DMS79 (cell line): ENCODE data around the gene PEX16.
A peak's percentile ranks its signal among the peaks of the same experiment; 100 is the strongest.

ENCODE experiments used
- DNase-seq: peaks from one replicate; lab custom pipeline; 2025; lab: John Stamatoyannopoulos, UW

Gene PEX16

DNA sequence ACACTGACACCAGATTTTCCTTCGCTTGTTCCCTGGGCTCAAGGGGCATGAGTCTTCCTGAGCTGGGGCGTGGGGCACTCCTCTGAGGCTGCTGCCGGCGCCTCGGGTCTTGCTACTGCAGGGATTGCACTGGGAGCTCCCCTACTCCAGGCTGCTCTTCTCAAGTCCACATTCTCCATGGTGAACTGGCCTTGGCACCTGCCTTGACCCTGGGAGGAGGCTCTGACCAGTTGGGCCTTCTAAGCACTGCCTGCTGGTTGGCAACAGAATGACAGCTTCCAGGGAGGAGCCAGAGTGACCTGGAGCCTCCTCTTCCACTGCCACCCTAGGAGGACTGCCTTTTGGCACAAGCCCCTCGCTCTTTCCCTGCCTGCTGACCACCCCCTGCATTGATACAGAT is 20.1 kb downstream of the PEX16 start:
- DNase-seq: no peak

DNA sequence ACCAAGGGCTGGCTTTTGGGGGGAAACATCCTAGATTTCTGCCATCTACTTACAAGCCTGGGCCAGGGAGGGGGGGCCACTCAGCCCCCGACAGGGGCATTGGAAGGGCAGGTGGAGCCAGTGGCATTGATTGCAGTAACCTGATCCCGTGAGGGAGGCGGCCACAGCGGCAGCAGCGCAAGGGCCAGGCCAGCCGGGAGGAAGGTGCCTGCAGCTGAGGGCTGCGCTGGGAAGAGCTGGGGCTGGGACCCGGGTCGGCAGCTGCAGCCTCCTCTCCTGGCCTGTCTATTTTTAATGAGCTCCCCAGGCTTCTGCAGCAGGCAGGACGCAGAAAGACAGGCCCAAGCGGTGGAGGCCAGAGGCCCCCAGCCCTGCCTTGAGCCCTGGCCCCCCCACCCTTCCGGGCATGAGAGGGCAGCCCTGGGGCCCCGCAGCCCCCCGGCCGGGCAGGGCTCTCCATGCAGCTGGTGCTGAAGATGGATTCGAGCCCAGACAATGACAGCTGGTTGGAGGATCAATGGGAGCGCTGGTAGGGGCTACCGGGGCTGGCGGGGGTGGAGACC is 21.2 kb downstream of the PEX16 start:
- peak; percentile 55 for DNase-seq

DNA sequence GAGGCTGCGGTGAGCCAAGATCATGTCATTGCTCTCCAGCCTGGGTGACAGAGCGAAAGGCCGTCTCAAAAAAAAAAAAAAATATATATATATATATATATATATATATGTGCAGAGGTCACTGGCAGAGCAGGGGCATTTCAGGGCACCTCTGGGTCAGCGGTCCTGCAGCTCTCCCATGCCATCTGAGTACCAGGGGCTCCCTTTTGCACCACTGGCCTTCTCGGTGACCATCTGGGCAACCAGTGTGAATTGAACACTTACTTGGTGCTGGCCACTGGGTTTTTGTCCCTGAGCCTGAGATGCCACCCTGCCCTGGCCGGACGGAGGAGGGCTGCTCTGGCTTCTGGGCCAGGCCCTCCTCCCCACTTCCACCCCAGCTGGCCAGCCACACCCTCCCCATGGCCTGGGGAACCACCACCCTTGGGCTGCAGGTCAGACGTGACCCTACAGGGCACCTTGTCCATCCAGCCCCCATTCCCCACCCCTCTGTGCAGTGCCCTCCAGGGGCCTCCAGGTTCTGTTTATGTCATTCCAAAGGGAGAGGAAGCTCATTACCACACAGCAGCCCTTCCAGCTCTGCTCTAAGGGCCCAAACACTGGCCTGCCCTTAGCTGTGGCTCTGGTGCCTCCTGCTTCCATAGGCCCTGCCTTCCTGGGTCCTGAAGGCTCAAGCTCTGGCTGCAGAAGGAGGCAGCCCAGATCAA is 22.0 kb downstream of the PEX16 start:
- DNase-seq: no peak

DNA sequence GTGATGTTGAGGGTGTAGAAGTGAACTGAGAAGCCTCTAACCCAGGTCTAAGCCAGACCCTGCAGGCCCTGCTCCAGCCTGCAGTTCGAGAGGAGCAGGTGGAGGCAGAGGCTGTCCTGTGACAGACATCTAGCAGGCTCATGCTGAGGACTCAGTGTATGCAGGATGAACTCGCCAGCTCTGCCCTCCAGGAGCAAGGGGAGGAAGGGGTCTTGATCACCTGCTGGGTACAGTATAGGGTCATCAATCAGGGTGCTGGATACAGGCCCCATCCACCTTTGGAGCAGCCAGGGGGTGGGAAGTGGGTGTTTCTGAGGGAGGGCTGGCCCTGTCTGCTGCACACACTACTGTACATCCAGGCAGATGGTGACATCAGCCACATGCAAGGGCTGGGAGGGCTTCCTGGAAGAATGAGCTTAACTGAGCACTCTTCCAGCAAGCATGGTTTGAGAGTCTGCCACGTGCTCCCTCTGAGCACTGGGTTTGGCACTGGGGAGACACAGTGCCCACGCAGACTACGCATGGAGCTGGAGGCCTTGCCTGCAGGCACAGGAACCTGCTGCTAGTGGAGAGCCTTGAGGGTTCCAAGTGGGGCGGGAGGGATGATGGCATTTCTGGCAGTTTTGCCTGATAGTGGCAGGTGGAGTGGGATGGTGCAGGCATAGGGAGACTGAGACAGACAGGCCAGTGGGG is 23.0 kb downstream of the PEX16 start:
- no peak for DNase-seq

DNA sequence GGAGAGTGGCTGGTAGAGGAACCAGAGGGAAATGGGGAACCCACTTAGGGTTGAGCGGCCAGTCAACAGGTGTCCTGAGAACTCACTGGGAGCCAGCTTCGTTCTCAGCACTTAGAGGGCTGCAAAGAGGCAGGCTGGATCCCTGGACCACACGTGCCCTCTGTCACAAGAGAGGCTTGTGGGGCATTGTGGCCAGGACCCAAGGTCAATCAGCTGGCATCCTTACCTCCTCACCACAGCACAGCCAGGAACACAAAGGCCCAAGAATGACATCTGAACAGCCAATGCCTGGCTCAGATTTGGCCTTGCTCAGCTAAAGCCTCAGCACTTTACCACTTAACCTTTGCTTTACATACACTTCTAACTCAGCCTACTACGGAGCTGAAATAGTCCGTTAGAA is 24.8 kb downstream of the PEX16 start:
- DNase-seq: no peak

DNA sequence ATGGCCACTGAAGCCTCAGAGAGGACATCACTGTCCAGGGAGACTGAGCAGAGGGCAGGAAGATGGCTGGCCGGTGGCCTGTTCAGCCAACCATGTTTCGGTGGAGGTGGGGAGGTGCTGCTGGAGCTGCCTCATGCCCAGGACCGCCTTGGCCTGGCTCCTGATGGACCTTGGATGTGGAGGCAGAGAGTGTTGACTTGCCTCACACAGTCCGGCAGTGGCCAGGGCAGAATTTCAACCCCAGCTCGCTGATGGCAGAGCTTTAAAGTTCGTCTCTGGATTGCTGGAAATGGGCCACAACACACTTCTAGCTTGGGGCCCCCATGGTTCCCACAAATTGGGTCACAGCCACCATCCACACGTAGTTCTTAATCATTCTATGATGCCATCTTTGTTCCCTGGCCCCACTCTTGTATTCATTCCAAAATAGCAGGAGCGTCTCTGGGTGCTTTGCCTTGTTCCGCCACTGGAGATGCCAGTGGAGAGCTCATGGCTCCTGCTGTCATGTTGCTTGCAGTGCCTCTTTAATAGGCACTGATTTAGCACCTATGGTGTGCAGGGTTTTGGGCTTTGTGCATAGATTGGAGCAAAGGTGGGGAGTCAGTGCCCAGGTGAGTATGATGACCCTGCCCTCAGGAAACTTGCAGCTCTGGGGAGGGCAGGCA is 26.7 kb downstream of the PEX16 start:
- DNase-seq: no peak

DNA sequence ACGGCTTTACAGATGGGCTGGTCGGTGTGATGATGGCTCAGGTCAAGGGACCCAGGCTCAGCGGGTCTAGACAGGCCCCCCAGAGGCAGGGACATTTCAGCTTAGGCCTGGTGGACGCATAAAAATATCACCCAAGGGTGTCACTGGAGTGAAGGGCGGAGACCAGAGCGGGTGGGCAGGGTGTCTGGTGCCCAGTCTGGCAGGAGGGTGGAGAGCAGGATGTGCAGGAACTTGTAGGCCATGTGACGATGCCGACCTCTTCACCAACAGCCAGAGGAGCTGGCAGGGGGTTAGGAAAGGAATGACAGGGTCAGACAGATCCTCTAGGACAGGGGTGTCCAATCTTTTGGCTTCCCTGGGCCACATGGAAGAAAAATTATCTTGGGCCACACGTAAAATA is 27.7 kb downstream of the PEX16 start:
- no peak for DNase-seq

DNA sequence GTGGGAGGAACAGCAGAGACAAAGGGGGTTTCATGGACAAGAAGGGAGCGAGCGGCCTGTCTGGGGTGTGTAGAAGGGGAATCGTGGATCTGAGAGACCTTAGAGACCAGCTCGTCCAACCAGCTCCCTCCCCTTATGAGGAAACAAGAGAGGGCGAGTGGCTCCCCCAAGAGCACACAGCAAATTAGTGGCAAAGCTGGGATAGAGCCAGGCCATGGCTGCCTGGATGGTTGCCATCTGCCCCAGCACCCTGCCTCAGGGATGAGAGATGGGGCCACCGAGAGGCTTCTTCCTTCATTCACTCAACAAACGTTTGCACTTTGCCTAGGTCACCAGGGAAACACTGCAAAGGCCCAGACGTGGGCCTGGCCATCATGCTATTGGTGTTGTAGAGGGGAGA is 28.1 kb downstream of the PEX16 start:
- no peak for DNase-seq

DNA sequence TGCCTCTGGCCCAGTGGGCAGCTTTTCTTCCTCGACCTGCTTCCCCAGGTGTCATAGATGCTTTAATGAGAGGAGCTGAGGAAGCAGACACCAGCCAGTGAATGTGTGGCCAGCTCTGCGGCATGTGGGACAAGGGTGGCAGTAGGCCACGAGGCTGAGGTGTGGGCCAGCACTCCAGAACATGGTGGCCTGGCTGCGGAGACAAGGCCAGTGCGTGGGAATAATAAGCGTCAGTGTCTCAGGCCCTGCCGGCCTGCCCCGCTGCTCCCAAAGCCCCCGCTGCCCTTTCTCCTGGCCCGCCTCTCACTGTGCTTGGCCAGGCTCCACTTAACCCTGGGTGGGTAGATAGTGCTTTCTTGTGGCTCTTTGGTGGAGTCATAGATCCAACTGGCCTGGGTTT is 30.1 kb downstream of the PEX16 start:
- no peak for DNase-seq

DNA sequence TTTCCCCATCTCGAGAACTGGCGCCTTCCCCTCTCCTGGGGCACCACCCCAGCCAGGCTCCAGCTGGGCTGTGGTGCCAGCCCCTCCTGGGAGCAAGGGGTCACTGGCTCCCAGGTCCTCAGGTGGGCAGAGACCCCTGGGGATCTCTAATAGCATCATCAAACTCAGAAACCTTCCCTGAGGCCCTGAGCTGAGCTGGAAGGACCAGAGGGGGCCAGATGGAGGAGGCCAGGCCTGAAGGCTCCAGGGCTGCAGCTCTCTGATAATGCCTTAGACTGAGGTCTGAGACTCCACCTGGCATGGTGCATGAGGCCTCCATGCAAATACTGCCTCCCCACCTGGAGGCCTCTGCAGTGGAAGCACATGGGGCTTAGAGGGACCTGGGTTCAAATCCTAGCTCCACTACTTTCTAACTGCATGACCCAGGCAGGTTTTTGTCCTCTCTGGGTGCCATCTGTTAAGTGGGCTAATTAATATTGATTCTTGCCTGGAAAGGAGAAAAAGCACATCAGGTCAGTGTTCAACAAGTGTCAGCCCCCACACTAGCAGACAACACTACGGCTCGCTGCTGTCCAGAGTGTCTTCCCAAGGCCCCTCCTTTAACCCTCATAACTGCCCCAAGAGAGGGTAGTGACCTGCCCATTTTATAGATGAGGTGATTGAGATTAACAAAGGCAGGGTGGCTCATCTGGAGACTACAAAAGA is 30.7 kb downstream of the PEX16 start:
- DNase-seq: no peak

DNA sequence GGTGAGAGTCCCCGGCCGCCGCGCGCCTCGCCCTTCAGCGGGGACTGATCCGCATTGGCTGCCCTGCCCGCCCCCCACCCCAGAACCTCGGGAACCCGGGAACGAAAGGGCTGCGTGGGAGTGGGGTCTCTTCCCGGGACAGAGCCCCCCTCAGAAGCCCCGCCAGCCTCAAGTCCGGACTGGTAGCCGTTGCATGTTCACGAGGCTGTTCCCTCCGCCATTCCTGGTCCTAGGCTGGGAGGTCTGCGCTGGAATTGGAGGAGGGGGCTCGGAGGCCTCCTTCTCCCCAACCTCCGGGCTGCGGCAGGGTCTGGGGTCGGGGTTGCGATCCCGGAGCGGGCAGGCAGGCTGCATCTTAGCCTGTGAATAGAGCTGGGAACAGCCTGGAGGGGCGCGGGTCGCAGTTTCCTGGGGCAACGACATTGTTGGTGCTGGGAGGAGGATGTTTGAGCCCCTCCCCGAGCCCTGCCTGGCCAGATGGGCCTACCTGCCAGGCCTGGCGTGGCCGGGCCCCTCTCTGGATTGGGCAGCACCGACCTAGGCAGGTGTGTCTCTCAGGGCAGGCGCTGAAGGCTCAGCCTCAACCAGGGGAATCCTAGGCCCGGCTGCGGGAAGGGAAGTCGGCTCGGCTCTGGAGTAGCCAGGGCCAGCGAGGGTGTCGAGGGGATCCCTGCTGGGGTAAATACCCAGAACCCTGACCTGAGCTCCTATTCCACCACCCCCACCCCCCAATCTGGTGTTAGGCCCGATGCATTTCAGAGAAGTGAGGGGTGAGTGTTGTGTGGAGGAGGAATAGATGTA is 31.6 kb downstream of the PEX16 start:
- DNase-seq: peak; percentile 14

DNA sequence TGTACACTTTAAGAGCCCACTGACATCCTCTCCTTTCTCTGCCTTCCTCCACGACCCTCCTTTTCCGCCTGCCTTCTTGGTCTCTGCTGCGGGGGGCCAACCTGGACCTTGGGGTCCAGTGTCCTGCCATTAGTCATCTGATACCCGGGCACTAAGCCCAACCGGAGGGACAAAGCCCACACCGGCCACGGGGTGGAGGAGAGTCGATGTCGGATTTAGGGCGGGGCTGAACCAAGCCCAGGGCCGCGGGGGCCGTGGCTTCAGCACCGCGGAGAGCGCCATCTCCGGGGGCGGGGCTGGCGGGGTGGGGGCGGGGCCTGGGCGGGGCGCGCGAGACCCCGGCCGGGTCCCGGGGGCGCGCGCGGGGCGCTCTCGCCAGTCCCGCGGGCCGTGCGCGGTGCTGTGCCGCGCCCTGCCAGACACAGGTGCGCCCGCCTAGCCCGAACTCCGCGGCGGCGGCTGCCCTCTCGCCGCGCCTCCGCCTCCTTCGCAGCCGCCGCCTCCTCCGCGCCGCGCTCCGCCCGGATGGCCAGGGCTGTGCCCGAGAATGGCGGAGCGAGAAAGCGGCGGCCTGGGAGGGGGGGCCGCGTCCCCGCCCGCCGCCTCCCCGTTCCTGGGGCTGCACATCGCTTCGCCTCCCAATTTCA is 32.3 kb downstream of the PEX16 start, which contains the start of gene MAPK8IP1:
MAPK8IP1 (plus strand) TSS at position 378 of the 647 bp plus-strand sequence; CDS start at position 548, 170 bp downstream.
- DNase-seq: peak; percentile 45

DNA sequence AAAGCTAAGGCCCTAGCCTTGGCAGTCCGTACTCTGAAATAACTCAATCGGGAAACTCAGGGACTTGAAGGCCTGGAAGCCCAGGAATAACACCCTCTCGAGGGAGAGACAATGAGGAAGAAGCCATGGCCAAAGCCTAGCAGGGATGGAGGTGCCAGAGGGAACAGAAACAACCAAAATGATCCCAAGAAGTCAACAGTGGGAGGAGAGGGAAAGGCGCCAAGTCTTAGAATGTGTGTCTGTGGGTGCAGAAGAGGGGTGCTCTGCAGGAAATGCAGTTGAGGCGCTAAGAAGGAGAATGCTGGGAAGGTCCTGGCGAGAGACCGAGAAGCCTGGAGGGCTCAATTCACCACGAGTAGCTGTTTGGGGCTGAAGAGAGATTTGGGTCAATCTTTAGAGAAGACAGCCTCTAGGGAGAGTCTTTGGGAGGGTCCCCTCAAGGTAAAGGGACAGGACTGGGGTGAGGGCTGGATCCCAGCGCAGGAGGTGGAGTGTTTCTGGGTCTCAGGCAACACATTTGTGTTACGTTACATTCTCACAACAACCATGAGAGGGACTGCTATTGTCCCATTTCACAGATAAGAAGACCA is 33.0 kb downstream of the PEX16 start:
- no peak for DNase-seq

DNA sequence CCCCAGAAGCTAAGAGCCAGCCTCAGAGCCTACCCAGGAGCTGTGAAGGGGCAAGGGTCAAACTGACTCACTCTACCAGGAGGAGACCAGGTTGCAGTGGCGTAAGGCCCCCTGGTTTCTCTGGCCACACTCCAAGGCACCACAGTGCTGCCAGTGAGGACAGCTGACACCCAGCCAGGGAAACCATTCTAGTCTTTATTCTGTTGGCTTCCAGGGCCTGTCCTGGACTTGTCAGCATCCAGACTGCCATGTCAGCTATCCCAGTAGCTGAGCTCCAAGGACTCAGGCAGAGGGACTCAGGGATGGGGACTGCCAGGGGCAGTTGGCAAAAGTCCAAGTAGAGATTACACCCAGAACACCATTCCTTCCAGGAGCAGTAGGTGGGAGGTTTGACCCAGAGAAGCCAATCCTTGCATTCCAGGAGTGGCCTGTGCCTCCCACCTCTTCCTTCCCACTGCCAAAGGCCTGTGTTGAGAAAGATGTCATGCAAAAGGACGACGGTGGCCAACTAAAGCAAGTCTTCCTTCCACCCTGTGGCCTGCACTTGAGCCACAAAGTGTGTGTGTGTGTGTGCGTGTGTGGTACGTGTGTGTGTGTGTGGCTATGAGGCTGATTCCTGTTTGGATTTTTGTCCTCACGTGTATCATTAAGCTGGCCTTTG is 35.8 kb downstream of the PEX16 start:
- no peak for DNase-seq

DNA sequence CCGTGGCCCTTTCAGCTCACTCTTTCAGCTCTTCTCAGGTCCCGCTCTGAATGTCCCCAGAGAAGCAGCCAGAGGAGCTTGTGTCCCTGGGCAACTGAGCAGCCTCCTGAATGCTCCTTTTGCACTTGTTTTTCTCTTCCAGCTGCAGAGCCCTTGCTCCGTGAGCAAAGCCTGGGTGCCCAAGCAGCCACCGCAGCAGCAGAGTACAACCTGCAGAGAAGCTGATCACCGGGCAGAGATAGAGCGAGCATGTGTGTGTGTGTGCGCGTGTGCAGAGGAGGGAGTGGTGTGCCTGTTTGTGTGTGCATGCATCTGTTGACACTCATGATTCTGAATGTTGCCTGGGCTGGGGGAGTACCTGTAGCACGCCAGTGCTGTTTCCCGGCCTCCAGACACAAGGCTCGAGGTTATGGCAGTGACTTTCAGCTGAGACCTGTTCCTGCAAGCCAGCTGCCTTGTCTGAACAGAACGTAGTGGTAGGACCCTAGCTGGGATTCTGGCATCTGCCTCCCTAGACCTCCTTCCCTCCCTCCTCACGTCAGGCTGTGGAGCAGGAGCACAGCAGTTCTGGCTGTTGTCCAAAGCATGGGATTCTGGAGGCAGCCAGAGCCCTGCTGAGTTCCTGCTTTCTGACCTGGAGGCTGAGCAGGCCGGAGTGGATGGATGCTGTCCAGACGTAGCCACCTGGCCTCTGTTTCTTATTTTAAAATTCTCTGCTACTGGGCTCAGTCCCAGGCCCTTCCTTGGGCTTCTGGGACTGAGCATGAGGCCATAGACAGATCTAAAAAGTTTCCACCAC is 36.7 kb downstream of the PEX16 start:
- no peak for DNase-seq

DNA sequence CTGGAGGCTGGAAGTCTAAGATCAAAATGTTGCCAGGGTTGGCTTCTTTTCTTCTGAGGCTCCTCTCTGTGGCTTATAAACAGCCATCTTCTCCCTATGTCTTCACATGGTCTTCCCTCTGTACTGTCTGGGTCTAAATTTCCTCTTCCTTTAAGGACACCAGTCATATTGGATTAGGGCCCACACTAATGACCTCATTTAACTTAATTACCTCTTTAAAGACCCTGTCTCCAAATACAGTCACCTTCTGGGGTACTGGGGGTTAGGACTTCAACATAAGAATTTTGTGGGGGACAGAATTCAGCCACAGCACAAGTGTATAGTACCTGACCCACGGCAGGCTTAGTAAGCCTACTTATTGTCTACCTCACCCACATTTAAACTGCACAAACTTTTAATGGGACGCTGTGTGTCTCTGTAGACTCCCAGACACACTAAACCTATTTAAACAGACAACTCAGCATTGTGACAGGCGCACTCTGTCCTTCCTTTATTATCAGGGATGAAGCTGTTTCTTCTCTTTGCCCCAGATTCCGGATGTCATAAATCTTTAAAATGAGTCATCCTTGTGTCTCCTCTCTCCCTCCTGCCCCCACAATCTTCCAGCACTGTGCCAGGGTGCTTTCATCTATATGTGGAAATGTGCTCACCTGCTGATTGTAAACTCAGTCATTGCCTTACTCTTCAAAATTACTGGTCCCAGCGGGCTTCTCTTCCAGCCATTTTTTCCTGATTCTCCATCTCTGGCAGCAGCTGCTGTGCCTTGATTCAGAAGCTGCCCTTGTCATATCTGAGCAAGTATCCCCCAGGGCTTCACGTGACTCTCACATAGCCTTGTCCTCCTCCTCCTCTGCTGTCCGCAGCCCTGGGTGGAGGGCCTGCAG is 37.6 kb downstream of the PEX16 start:
- DNase-seq: no peak

DNA sequence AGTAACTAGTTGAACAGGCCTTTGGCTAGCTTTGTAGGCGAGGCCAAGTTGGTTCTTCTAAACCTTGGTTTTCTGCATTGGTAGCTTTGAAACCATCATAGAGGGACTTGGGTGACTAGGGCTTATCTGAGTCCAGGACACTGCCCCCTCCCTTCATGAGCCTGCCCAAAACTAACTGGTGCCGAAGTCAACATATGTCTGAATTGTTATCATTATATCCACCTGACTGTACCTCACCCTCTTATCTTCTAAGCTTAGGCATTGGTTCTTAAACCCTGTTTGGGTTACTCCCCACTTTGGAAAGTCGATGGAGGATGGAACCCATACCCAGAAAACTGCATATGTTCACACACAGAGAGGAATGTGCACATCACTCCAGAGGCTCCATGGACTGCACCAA is 39.8 kb downstream of the PEX16 start:
- DNase-seq: no peak

DNA sequence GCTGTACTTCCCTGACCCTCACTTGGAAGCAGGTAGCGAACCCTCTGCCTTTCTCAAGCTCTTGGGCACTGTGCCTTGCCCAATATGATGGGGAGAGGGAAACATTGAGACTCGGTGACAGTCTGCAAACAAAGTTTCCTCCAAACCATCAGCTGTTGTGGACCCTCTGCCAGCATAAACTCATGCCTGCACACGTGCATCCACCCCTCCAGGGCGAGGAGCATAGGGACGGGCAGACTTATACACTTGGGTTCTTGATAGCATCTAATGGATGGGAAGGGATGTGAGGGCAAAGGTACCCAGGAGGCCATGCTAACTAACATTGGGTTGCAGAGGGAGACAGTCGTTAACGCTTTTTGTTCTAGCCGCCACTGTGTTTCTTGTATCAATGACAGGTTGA is 40.5 kb downstream of the PEX16 start:
- no peak for DNase-seq
